SHP77 (cell line): ENCODE results near the gene DBI.
"Not testable (repeated sequence)": the region's sequence is repeated elsewhere in the genome, so short reads cannot be mapped to it uniquely, and the experiment has no call there.

Experiments
- DNase-seq, 2 experiments: peaks; one replicate each; lab custom pipeline; 2025; lab: John Stamatoyannopoulos, UW

The DBI gene

DNA sequence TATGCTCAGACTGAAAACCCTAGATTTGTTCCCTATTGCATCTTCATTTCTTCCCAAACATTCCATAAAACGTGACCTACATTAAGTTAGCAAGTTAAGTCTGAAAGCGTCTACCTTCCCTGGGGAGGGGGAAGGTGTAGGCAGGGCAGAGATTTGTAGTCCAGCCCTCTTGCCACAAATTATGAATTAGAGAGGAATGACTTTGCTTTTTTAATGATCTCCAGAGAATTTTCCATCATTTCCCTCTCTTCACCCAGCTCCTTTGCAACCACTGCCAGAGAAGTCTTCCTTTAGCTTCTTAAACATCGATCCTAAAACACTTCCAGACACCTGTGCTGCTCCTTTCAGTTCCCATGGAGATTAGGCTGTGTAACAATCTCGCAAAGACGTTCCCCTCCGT, 1.3 kb upstream of the DBI start:
- DNase-seq = no peak

DNA sequence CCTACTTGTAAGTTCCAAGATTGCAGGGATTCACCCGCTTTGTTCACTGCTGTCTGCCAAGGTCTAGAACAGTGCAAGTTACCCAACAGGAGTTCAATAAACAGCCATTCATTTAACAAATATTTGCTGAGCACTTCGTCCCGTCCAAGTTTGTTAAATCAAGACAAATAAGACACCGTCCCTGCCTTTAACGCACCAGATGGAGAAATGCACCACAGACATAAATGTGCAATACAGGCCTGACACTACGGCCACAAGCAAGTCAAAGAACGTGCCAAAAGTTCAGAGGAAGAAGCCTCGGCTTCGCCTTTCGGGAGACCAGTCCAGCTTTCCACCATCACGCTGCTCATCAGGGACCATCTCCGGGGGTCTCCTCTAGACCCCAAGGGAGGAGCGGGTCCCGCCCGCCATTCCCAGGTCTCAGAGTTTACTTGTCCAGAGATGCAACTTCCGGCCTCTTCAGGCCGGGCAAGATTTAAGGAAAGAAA, 572 bp upstream of the DBI start:
- DNase-seq = no peak

DNA sequence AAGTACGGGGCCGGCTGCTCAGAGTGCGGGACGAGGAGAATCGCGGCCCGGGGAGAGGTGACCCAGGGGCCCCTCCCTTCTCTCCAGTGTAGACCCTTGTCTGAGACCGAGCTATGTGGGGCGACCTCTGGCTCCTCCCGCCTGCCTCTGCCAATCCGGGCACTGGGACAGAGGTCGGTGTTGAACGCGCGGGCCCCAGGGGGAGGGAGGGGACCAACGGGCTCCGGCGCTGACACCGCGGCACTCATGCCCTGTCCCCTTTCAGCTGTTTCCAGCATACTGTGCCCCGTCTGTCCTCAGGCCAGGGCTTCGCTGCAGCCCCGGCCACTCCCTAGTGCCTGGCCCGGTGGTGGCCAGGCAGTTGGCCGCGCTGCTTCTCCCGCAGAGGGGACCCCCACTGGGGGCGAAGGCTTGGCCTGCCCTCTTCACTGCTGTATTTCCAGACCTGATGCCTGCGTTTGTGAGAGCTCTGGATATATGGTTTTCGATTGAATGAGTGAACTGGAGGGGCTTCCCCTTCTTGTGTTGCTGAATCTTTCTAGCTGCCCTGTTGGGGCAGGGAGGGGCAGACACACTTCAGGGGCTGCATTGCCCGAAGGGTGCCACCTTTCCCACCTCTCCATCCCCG, 809 bp downstream of the DBI start:
- peak; percentile 13 to 27 for DNase-seq

DNA sequence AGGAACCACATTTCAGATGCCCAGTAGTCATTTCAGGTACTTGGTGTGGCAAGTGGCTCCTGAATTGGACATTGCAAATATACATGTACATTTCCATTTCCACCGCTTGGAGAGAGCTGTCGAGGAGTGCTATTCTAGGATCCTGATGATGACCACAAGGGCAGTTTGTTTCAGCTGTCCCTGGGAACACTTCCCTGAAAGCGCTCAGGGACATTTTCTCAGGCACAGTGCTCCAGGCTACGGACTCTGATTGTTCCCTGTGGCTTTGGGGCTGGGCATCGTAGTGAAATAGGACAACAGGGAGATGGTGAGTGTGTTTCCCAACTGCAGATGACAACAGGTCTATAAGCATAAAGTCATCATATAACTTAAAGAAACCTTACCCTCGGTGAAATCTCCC, 3.1 kb downstream of the DBI start:
- DNase-seq = no peak

DNA sequence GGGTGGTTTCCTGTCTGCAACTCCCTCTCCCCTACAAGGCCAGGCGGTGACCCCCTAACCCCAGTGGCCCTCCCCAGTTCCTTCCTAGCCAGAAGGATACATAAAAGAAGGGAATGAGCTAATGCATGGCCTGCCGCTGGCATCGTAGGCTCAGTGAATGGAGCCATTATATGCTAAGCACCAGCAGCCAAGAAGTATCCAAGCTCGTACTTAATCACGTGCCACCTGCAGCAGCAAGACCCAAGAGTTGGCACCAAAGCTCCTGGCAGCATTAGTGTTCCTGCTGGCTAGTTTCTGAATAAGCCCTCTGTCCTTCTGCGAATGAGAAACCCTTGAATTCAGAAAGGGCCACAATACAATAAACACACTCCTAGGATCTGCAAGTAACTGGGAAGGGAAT, 4.3 kb downstream of the DBI start:
- no peak for DNase-seq

DNA sequence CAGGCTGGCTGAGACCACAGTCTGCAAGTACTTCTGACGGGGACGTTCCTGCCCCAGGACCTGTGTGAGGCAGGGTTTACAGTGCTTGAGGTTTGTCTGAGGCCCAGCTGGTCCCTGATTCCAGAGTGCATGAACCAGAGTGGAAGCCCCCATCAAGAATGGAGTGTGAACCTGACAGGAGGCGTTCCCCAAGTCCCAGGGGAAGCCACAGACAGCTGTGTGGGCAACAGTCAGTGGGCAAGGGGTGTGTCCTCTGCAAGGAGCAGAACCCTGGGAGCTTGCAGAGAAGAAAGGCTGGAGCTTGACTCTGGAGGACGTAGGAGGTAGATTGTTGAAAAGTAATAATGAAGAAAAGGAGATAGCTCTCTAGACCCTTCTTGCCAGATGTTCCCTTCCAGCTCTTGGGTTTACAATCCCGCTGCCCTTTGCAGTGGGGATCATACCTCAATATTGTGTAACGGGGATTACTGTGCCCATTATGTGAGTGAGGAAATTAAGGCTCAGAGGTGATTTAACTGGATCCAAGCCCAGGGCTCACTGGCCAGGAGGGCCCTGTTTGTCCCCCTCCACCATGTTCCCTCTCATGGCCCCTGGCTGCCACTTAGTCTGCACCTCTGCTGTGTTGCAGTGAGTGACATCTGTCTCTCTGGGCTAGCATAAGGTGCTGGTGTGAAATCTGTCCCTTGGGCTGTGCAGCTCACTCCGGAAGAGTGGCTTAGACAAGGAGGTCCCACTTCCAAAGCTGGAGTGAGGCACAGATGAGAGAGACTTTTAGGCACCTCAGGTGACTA, 6.2 kb downstream of the DBI start:
- no peak for DNase-seq

DNA sequence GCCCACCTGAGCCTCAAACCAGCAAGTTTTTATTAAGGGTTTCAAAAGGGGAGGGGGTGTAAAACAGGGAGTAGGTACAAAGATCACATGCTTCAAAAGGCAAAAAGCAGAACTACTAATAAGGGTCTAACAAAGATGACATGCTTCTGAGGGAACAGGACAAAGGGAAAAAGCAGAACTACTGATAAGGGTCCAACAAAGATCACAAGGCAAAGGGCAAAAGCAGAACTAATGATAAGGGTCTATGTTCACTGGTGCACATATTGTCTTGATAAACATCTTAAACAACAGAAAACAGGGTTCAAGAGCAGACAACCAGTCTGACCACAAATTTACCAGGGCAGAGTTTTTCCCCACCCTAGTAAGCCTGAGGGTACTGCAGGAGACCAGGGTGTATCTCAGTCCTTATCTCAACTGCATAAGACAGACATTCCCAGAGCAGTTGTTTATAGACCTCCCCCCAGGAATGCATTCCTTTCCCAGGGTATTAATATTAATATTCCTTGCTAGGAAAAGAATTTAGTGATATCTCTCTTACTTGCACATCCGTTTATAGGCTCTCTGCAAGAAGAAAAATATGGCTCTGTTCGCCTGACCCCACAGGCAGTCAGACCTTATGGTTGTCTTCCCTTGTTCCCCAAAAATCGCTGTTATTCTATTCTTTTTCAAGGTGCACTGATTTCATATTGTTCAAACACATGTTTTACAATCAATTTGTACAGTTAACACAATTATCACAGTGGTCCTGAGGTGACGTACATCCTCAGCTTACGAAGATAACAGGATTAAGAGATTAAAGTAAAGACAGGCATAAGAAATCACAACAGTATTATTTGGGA, 7.3 kb downstream of the DBI start:
- DNase-seq = not testable (repeated sequence)

DNA sequence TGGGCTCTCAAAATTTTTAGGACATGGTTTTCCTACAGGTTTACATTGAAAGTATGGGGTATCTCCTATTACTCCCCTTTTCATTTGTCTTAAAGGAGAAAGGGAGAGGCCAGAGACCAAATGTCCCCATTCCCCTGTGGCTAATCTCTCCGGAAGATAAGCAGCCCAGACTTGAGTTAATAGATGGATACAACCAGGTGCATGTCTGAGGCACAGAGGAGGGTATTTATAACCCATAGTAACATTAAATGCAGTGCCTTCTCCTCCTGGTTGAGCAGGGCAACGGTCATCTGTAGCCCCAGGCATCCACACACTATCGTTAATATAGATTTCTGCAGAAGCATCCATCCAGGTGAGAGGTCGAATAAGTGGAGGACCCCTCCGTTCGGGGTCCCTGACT, 9.6 kb downstream of the DBI start:
- not testable (repeated sequence) for DNase-seq

DNA sequence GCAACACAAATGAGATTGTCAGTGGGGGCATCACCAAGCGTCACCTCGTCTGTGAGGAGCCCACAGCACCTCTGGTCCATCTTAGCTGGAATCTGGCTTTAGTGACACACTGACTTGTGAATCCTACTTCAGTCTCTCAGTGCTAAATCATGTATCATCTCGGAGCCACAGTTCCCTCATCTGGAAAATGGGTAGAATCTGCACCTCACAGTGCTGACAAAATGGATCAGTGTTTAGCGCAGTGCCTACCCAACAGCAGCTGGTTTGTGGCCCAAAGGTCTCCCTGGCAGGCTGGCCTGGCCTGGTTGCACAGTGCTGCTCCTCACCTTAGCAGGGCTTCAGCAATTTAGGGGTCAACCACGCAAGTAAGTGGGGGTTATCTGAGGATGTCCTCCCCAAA, 10.0 kb downstream of the DBI start:
- no peak for DNase-seq

DNA sequence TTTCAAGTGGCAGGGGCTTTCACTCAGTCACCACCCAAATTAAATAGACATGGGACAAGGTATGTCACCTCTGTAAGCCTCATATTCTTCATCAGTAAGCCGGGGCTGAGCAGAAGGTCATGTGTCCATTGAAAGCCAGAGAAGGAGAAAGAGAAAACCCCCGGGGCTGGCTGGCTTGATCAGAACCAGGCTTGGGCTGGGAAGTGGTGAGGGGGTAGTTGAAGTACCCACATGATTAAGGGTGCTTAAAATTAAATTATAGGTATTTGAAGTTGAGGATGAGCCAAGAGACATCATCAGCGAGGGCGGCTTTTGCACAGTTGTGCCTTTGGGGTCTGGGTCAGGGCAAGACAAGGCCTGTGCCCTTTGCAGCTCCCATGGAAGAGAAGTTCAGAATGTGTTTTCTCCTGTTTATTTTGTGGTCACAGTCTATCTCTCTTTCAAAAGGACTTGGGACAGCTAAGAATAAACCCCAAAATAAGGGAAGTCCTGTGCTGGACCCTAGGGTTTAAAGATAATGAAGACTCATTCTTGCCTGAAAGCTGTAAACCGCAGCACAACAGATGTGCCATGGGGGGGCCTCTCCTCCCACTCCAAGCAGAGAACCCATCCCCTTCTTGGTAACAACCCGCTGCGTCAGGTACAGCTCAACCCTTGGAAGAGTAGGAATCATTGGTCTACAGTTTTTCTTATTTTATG, 10.7 kb downstream of the DBI start:
- no peak for DNase-seq

DNA sequence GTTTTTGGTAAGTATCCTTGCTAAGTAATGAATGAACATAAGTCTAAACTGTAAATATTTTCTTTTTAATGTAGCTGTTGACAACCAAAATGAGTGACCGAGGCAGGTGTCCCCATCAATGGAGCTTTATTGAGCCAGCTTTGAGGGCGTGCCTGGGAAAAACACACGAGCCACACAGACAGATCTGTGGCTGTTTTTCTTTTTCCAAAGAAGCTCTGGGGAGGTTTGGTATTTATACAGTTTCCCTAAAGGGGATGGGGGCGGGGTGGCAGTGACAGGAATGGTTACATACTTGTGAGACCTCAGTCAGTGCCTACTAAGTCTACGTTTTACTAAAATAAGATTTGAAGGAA, 11.2 kb downstream of the DBI start:
- DNase-seq = no peak

DNA sequence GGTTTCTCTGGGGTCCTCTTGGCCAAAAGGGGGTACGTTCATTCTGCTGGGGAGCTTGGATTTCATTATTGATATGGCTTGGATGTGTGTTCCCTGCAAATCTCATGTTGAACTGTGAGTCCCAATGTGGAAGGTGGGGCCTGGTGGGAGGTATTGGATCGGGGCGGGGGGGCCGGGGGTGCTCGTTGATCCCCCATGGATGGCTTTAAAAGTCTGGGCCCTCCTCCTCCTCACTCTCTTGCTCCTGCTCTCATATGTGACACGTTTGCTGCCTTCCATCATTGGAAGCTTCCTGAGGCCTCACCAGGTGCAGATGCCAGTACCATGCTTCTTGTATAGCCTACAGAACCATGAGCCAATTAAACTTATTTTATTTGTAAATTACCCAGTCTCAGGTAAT, 11.8 kb downstream of the DBI start:
- no peak for DNase-seq

DNA sequence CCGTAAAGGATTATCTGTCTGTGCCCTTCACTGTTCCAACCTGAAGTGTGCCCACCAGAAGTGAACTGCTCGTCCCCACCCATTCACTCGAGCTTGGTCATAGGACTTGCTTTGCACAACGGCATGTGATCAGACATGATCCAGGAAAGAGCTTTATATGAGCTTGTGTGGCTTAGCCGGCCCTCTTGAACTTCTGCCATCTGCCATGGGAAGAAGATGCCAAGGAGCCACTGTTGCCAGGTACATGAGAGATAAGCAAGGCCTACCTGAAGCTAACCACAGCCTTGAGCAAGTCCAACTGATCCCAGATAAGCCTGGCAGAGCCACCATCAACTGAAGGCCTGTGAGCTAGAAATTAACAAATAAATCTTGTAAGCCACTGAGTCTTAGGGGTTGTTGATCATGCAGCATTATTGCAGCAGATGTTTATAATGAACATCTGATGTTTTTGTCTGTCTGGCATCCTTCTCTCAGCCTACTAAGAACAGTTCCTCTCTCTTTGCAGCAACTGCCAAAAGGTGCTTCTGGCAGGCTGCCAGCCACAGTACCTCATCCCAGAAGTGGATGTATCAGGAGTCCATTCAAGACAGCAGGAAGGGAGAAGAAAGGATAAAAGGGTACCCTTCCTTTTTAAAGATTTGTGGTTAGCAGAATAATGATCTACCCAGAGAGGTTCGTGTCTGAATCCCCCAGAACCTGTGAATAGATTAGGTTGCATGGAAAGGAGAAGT, 16.8 kb downstream of the DBI start:
- no peak for DNase-seq

DNA sequence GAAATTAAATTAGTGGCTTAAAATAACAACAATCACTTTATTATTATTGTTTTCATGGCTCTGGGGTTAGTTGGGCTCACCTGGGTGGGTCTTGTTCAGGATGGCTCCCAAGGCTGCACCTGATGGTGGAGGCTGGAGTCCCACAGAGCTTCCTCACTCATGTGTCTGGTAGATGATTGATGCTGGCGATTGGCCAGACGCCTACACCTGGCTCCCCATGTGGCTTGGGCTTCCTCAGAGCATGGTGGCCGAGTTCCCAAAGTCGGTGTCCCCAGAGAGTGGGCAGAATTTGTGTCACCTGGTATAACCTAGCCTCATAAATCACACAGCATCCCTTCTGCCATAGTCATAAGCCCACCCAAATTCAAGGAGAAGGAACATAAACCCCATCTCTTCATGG, 18.2 kb downstream of the DBI start:
- no peak for DNase-seq

DNA sequence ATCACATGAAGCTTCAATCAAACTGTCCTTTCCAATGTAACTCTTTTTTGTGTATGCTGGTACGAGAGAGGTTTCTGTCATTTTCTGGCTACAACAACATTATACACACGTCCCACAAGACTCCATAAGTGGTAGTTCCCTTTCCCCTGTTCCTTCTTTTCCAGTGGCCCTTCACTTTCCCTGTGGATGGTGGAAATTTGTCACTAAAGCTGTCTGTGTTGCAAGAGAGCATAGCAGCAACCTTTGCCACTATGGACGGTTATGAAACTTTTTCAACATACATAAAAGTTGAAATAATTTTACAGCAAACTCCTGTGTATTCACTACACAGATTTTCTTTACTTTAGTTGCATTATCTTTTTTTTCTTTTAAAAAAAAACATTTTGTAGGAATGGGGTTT, 18.7 kb downstream of the DBI start:
- no peak for DNase-seq

DNA sequence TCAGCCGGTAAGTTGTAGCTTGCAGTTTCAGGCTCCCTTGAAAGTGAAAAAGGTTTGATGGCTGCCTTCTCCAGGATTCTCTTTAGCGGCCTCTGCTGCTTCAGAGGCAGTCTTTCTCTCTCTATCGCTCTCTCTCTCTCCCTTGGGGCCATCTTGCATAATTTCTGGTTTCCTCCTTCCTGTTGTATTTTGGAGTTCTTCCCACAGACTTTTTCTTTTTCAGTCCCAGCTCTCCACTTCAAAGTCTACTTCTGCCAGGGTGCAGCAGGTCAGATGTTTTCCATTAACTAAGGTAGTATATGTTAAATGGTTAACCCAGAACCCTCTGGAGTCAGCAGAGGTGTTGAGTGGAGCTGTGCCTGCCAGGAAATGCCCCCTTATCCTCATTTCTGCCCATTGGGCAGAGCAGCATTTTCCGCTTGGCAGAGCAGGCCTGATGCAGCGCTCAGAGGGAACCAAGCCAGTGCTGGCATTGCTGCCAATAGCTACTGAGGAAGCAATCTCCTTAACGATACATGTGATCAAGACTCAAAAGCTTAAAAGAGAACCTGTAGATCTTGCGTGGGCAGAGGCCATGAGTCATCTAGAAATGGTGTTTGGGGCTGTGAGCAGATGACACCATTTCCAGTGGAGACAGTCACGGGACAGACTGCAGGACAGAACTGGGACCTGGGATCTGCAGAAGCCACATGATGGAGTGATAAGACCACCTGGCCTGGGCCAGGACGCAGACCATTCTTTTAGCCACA, 20.8 kb downstream of the DBI start:
- no peak for DNase-seq

DNA sequence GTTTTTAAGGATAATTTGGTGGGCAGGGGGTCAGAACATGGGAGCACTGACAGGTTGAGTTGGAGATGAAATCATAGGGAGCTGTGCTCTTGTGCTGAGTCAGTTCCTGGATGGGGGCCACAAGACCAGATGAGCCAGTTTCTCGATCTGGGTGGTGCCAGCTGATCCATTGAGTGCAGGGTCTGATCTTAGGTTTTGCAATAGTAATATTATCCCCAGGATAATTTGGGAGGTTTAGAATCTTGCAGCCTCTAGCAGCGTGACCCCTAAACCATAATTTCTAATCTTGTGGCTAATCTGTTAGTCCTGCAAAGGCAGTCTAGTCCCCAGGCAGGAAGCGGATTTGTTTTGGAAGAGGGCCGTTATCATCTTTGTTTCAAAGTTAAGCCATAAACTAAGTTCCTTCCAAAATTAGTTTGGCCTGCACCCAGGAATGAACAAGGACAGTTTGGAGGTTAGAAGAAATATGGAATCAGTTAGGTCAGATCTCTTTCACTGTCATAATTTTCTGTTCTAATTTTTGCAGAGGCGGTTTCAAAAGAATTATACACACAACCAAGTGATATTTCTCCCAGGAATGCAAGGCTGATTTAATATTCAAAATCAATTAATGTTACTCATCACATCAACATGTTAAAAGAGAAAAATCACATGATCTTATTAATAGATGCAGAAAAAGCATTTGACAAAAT, 23.0 kb downstream of the DBI start:
- no peak for DNase-seq

DNA sequence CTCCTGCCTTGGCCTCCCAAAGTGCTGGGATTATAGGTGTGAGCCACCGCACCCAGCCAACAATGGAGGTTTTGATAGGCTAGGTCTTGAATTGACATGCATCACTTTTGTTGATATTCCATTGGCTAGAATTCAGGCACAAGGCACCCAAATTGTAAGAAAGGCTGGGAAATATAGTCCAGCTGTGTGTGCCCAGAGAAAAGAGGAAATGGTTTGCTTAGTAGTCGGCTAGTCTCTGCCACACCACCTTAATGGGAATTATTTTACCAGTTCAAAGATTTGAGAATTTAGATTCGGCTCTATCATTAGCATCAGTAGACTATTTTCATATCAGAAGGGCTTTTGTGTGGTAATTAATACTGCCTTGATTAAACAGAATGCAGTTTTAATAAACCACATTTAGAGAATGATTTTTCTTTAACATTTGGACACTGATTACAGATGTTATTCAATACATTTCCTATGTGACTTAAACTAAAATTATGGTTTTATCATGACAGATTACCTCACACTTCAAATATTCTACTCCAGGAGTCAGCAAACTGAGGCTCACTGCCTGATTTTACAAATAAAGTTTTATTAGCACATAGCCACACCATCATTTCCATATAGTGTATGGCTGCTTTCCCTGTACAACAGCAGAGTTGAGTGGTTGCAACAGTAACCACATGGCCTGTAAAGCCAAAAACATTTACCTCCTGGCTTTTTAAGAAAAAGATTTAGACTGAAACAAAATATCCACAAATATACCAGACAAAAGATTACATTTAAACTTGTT, 27.4 kb downstream of the DBI start:
- DNase-seq = no peak

DNA sequence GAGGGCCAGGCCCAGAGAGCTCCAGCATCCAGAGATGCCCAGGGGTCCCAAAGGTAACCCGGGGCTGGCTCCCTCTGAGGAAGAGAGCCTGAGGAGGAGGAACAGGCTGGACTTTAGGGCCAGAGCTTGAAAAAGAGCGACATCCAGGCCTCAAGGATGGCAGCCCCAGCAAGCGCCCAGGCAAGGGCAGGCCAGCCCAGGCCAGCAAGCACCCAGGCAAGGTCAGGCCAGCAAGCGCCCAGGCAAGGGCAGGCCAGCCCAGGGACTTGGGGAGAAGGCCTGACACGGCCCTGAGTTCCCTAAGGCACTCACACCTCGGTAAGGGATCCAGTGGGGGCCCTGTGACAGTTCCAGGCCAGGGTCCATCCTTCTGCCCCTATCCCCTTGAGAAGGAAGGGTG, 30.4 kb downstream of the DBI start:
- DNase-seq = no peak

DNA sequence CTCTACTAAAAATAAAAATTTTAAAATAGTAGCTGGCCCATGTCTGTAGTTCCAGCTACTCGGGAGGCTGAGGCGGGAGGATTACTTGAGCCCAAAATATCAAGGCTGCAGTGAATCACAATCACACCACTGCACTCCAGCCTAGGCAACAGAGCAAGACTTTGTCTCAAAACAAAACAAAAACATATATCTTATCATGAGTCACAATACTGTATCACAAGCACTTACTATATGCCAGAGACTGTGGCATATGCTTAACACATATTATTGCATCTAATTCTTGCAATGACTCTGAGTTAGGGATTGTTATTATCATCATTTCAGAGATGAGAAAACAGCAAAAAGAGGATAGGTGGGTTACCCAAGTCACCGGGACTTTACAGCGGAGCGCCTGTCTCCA, 35.3 kb downstream of the DBI start:
- DNase-seq = no peak
